Nephron progenitor cell (in vitro differentiated cells): ENCODE measurements around the gene TIMM23B.
"Not testable (repeated sequence)": the region's sequence is repeated elsewhere in the genome, so short reads cannot be mapped to it uniquely, and the experiment has no call there.

ENCODE experiments used
- DNase-seq: peaks from one replicate; pipeline ENCODE4 v3.0.0; 2021
- H3K27ac Mint-ChIP-seq: 2 replicates; pipeline ENCODE4 v1.8.0; 2021; ENCODE audit warnings: mild to moderate bottlenecking, moderate library complexity, mixed read lengths
- H3K27me3 Mint-ChIP-seq: 2 replicates; pipeline ENCODE4 v1.8.0; 2021; ENCODE audit warnings: mild to moderate bottlenecking, low read depth, mixed read lengths; ENCODE audit not compliant: poor library complexity
- H3K36me3 Mint-ChIP-seq: 2 replicates; pipeline ENCODE4 v1.8.0; 2021; ENCODE audit warnings: low read depth, mixed read lengths
- H3K4me1 Mint-ChIP-seq: 2 replicates; pipeline ENCODE4 v1.8.0; 2021; ENCODE audit warnings: mixed read lengths
- H3K4me3 Mint-ChIP-seq: 2 replicates; pipeline ENCODE4 v1.8.0; 2021; ENCODE audit warnings: mild to moderate bottlenecking, moderate library complexity, mixed read lengths
- H3K9me3 Mint-ChIP-seq: 2 replicates; pipeline ENCODE4 v1.8.0; 2021; ENCODE audit warnings: mild to moderate bottlenecking, moderate library complexity, mixed read lengths

The TIMM23B gene

GRCh38 chr10:49941447-49942338 is at the start of gene TIMM23B, which contains the start of gene PARG:
TSS of gene TIMM23B (plus strand) at chr10:49942053. CDS start at chr10:49942195, 142 bp downstream.
TSS of gene PARG (minus strand) at chr10:49942027. CDS start at chr10:49941725, 302 bp downstream.
- not testable (repeated sequence) for H3K9me3 Mint-ChIP-seq, H3K36me3 Mint-ChIP-seq, H3K27me3 Mint-ChIP-seq
- DNase-seq: peak; percentile 79
- peak within 1 kb of the TSS; percentile 100 for H3K4me3 Mint-ChIP-seq
- H3K27ac Mint-ChIP-seq: peak within 1 kb of the TSS; percentile 99
- H3K4me1 Mint-ChIP-seq: peaks cover 37% of the 10 kb centered on the region

- not testable (repeated sequence) for H3K4me3 Mint-ChIP-seq, DNase-seq, H3K27ac Mint-ChIP-seq, H3K27me3 Mint-ChIP-seq, H3K4me1 Mint-ChIP-seq
- Mint-ChIP-seq H3K9me3 (peaks cover 23% of the 10 kb centered on the region), H3K36me3 (peaks cover 38% of the 10 kb centered on the region)
Observed at GRCh38 chr10:49899999-49900398, 41.9 kb upstream of the TIMM23B start.

- H3K27me3 Mint-ChIP-seq, H3K4me1 Mint-ChIP-seq, H3K27ac Mint-ChIP-seq, DNase-seq, H3K4me3 Mint-ChIP-seq: not testable (repeated sequence)
- Mint-ChIP-seq H3K36me3 (peaks cover 34% of the 10 kb centered on the region), H3K9me3 (peaks cover 19% of the 10 kb centered on the region)
Observed at GRCh38 chr10:49900406-49900805, 41.4 kb upstream of the TIMM23B start.

GRCh38 chr10:49903829-49904228 is 38.0 kb upstream of the TIMM23B start:
- not testable (repeated sequence) for DNase-seq, H3K4me3 Mint-ChIP-seq, H3K9me3 Mint-ChIP-seq, H3K4me1 Mint-ChIP-seq, H3K27me3 Mint-ChIP-seq, H3K27ac Mint-ChIP-seq
- peaks cover 15% of the 10 kb centered on the region for H3K36me3 Mint-ChIP-seq

- H3K4me3 Mint-ChIP-seq, H3K9me3 Mint-ChIP-seq, DNase-seq, H3K4me1 Mint-ChIP-seq, H3K27me3 Mint-ChIP-seq, H3K27ac Mint-ChIP-seq: not testable (repeated sequence)
- H3K36me3 Mint-ChIP-seq: peaks cover 16% of the 10 kb centered on the region
Observed at GRCh38 chr10:49908290-49909080, 33.4 kb upstream of the TIMM23B start.

- H3K9me3 Mint-ChIP-seq, H3K4me1 Mint-ChIP-seq, H3K4me3 Mint-ChIP-seq, H3K27me3 Mint-ChIP-seq, DNase-seq, H3K27ac Mint-ChIP-seq: not testable (repeated sequence)
- H3K36me3 Mint-ChIP-seq: peaks cover 19% of the 10 kb centered on the region
Observed at GRCh38 chr10:49910295-49910694, 31.6 kb upstream of the TIMM23B start.

GRCh38 chr10:49916451-49916850 is 25.4 kb upstream of the TIMM23B start:
- peaks cover 24% of the 10 kb centered on the region for H3K36me3 Mint-ChIP-seq
- H3K4me1 Mint-ChIP-seq, H3K27me3 Mint-ChIP-seq, H3K27ac Mint-ChIP-seq, H3K4me3 Mint-ChIP-seq, DNase-seq, H3K9me3 Mint-ChIP-seq: not testable (repeated sequence)

- not testable (repeated sequence) for H3K27ac Mint-ChIP-seq, H3K4me3 Mint-ChIP-seq, H3K9me3 Mint-ChIP-seq, H3K27me3 Mint-ChIP-seq, H3K4me1 Mint-ChIP-seq, DNase-seq
- peaks cover 24% of the 10 kb centered on the region for H3K36me3 Mint-ChIP-seq
Observed at GRCh38 chr10:49917927-49918326, 23.9 kb upstream of the TIMM23B start.

- H3K9me3 Mint-ChIP-seq, H3K4me3 Mint-ChIP-seq, DNase-seq, H3K27me3 Mint-ChIP-seq, H3K4me1 Mint-ChIP-seq, H3K27ac Mint-ChIP-seq: not testable (repeated sequence)
- H3K36me3 Mint-ChIP-seq: peaks cover 11% of the 10 kb centered on the region
Observed at GRCh38 chr10:49922041-49922440, 19.8 kb upstream of the TIMM23B start.

GRCh38 chr10:49923572-49923971 is 18.3 kb upstream of the TIMM23B start:
- not testable (repeated sequence) for DNase-seq, H3K27ac Mint-ChIP-seq, H3K4me3 Mint-ChIP-seq, H3K9me3 Mint-ChIP-seq, H3K27me3 Mint-ChIP-seq, H3K4me1 Mint-ChIP-seq
- H3K36me3 Mint-ChIP-seq: peaks cover 10% of the 10 kb centered on the region

GRCh38 chr10:49931276-49931675 is 10.6 kb upstream of the TIMM23B start:
- H3K27ac Mint-ChIP-seq, H3K9me3 Mint-ChIP-seq, DNase-seq, H3K27me3 Mint-ChIP-seq, H3K4me1 Mint-ChIP-seq, H3K4me3 Mint-ChIP-seq: not testable (repeated sequence)
- peaks cover 17% of the 10 kb centered on the region for H3K36me3 Mint-ChIP-seq

- not testable (repeated sequence) for H3K9me3 Mint-ChIP-seq, H3K27me3 Mint-ChIP-seq, H3K4me3 Mint-ChIP-seq, H3K36me3 Mint-ChIP-seq, H3K4me1 Mint-ChIP-seq, DNase-seq, H3K27ac Mint-ChIP-seq
Observed at GRCh38 chr10:49931959-49932728, 9.7 kb upstream of the TIMM23B start.

- H3K27ac Mint-ChIP-seq: peak overlapping the region; percentile 99
- H3K4me1 Mint-ChIP-seq: peaks cover 37% of the 10 kb centered on the region
- peaks cover 11% of the 10 kb centered on the region for H3K36me3 Mint-ChIP-seq
- peak overlapping the region; percentile 100 for H3K4me3 Mint-ChIP-seq
- not testable (repeated sequence) for H3K9me3 Mint-ChIP-seq, DNase-seq, H3K27me3 Mint-ChIP-seq
Observed at GRCh38 chr10:49942339-49942705, 469 bp downstream of the TIMM23B start.

GRCh38 chr10:49943607-49944006 is 1.8 kb downstream of the TIMM23B start:
- not testable (repeated sequence) for DNase-seq

More at GRCh38 chr10:49943607-49944006, 1.8 kb downstream of the TIMM23B start:
- H3K9me3 Mint-ChIP-seq, H3K27ac Mint-ChIP-seq, H3K27me3 Mint-ChIP-seq: not testable (repeated sequence)
- peaks cover 37% of the 10 kb centered on the region for H3K4me1 Mint-ChIP-seq
- H3K4me3 Mint-ChIP-seq: peak overlapping the region; percentile 100
- peaks cover 20% of the 10 kb centered on the region for H3K36me3 Mint-ChIP-seq
